Measurements from ENCODE around the gene ADAMTS20.

The ADAMTS20 gene

DNA sequence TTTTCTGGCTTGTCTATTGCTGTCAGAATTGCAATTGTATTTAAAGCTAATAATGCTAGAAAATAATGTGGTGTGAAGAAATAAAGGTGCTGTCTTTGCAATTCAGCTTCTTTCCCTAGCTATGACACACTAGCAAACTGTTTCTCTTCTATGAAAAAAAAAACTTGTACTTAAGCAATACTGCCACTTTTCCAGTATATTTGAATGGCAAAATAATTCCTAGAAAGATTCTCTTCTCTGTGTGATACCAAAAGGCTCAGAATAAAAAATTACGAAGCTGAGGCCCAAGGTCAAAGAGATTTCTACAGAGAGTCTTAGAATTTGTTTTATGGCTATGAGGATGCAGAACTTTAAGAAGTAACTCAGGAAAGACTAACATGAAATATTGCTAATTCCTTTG is 235.5 kb downstream of the ADAMTS20 start:
- DNase-seq (no peak), ATAC-seq (no peak)

DNA sequence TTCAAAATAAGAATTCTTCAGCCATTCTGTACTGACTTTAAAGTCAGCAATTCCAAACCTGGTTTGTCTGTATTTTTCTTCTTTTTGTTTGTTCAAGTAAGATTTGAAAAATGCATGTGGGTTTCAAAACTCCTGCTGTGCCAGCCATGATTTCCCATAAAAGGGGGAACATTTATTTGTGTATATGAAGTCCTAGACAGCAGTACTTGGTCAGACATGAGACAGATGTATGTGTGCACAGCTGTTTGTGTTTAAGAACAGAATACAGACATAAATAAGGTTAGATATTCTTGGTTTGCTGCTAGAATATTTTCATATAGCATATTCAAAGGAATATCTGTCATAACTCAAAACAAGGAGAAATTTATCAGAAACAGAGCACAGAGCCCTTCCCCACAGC is 236.0 kb downstream of the ADAMTS20 start:
- no peak for ATAC-seq
- no peak for DNase-seq

GRCh38 chr12:43312991-43313505 is 239.0 kb downstream of the ADAMTS20 start:
- DNase-seq (no peak), ATAC-seq (no peak)

GRCh38 chr12:43310596-43310995 is 241.4 kb downstream of the ADAMTS20 start:
- ATAC-seq: no peak
- no peak for DNase-seq

DNA sequence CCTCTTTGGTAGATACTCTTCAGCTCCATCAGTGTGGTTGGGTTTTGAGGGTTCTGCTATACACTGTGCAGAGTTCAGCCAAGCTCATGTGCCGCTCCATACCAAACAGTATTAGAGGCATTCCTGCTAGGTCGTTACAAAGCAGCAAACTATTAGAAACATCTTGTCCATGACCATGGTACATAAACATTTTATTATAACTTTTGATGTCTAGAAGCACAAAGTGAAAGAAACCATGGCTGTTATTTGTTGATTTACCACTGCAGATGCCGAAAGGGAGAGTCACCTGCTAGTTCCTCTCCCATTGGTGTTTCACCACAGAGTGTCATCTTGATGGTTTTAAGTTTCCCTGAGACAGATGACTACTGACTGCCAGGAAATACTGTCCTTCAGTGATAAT is 242.0 kb downstream of the ADAMTS20 start:
- DNase-seq: no peak
- no peak for ATAC-seq

DNA sequence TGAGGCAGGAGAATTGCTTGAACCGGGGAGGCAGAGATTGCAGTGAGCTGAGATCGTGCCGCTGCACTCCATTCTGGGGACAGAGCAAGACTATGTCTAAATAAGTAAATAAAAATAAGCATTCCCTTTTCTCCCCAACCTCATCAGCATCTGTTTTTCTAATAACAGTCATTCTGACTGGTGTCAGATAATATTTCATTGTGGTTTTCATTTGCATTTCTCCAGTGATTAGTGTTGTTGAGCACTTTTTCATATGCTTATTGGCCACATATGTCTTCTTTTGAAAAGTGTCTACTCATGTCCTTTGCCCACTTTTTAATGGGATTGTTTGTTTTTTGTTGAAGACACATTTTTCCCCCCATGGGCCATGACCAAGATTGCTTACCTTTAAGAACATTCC is 243.2 kb downstream of the ADAMTS20 start:
- DNase-seq (no peak), ATAC-seq (no peak)

DNA sequence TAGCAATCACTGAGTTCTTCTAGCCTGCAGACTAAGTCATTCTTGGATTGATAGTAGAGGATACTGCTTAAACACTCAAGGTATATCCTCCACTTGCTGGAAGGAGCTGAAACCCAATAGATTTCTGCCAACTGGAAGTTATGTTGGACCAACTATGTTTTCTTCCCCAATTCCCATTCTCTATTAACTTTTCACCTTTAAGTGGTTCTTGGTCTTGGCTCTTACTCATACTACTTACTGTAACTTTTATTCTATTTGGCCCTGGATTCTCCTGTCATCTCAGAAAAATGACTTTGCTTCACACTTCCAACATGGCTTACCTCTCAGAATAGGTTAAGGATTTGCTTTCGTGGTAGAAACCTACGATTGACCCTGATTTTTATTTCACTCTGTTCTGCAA is 244.9 kb downstream of the ADAMTS20 start:
- no peak for DNase-seq
- no peak for ATAC-seq

- ATAC-seq: no peak
- no peak for DNase-seq
These were observed 245.9 kb downstream of the ADAMTS20 start for GRCh38 chr12:43306066-43306465.

DNA sequence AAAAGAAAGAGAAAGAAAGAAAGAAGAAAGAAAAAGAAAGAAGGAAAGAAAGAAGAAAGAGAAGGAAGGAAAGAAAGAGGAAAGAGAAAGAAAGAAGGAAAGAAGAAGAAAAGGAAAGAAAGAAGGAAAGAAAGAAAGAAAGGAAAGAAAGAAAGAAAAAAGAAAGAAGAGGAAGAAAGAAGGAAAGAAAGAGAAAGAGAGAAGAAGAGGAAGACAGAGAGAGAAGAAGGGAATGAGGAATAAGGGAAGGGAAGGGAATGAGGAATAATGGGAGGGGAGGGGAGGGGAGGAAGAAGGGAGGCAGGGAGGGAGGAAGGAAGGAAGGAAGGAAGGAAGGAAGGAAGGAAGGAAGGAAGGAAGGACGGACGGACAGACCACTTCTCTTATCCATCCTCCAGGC is 246.9 kb downstream of the ADAMTS20 start:
- no peak for DNase-seq
- no peak for ATAC-seq
